ENCODE measurements around the gene C10orf62.

DNA sequence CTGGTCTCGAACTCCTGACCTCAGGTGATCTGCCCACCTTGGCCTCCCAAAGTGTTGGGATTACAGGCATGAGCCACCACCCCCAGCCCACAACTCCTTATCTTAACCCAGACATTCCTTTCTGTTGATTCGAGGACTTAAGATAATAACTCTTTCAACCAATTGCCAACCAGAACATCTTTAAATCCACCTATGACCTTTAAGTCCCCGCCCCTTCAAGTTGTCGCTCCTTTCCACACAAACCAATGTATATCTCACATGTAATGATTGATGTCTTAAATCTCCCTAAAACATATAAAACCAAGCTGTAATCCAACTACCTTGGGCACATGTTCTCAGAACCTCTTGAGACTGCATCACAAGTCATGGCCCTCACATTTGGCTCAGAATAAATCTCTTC lies 24.7 kb upstream of the C10orf62 start:
- no peak for TF ChIP-seq ZNF274 (IDR thresholded peaks at IDR 0.05; ENCODE audit: borderline replicate concordance, extremely low read depth, low read length)
- TF ChIP-seq CREB1 (IDR thresholded peaks at IDR 0.05): no peak
- TF ChIP-seq, protein P1, sequence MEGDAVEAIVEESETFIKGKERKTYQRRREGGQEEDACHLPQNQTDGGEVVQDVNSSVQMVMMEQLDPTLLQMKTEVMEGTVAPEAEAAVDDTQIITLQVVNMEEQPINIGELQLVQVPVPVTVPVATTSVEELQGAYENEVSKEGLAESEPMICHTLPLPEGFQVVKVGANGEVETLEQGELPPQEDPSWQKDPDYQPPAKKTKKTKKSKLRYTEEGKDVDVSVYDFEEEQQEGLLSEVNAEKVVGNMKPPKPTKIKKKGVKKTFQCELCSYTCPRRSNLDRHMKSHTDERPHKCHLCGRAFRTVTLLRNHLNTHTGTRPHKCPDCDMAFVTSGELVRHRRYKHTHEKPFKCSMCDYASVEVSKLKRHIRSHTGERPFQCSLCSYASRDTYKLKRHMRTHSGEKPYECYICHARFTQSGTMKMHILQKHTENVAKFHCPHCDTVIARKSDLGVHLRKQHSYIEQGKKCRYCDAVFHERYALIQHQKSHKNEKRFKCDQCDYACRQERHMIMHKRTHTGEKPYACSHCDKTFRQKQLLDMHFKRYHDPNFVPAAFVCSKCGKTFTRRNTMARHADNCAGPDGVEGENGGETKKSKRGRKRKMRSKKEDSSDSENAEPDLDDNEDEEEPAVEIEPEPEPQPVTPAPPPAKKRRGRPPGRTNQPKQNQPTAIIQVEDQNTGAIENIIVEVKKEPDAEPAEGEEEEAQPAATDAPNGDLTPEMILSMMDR (IDR thresholded peaks at IDR 0.05; ENCODE audit: control extremely low read depth in 1 of 3, insufficient read depth in 1 of 3, low read depth in 1 of 3, low read length in 3 of 3): no peak
- TF ChIP-seq POLR2A (IDR thresholded peaks at IDR 0.05; ENCODE audit: control extremely low read depth in 1 of 2, low read depth in 2 of 2, low read length in 2 of 2): no peak
- no peak for TF ChIP-seq EGR1 (IDR thresholded peaks at IDR 0.05; ENCODE audit: borderline replicate concordance, low read depth, low read length)
- TF ChIP-seq CTBP2 (IDR thresholded peaks at IDR 0.05; ENCODE audit: borderline replicate concordance, insufficient read depth, insufficient read length, low read length): no peak
- no peak for TF ChIP-seq BCL11A (IDR thresholded peaks at IDR 0.05; ENCODE audit: low read depth in 2 of 2, low read length in 2 of 2)
